NCI-H446 (cell line): ENCODE measurements around the gene KCND2.
A peak's percentile ranks its signal among the peaks of the same experiment; 100 is the strongest.
"Not testable (repeated sequence)": the region's sequence is repeated elsewhere in the genome, so short reads cannot be mapped to it uniquely, and the experiment has no call there.

ENCODE experiments used
- DNase-seq, 2 experiments: peaks; one replicate each; lab custom pipeline; 2025; lab: John Stamatoyannopoulos, UW

The KCND2 gene

DNA sequence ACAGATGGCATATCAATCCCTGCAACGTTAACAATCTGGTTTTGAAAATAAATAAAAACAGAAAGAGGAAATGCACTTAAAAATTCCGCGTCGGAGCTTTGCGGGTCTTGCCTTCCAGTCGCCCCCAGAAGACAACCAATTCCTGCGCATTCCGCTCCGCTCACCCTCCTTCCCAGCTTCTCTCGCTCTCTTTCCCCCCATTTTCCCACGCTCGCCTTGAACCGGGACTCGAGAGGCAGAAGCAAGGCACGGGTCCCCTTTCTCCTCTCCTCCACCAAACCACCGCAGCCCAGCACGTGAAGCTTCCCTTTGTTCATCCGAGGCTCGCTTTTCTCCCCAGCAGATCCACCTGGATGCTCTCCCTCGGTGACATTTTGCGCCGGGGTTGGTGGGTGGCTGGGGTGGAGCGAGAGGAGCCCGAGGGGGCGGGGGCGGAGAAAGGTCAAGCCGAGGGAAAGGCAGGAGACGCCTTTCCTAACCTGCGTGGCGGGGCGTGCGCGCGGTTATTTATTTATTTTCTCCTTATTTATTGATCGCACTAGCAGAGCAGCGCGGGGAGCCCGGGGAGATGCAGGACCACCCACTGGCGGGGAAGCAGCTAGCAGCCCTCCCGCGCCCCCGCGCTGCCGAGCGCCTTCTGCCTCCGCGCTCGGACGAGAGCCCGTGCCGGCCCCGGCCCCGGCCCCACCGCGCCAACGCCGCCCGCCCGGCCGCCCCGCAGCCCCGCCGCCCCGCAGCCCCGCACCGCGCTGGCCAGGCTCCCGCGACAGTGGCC, at the start of gene KCND2:
Gene KCND2 (plus strand): TSS at position 475 of the 775 bp plus-strand sequence.
- peak in 1 of 2 experiments; percentile 38 for DNase-seq

DNA sequence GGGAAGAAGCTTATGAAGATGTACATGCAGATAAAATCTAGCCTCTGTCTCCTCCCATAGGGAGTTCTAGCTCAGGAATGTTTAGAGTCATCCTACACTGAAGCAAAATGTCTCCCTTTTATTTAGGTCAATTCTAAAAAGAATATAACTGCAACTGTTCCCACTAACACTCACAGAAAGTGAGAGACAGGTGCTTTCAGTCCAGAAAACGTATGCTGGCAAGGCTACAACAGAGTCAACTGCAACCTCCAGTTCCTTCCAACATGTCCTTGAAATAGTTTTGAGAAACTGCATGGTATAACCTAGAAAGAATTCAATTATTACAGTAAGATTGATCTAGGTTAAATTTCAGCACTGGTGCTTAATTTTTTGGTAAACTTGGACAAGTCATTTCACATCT, 46.8 kb upstream of the KCND2 start:
- DNase-seq, result no peak

DNA sequence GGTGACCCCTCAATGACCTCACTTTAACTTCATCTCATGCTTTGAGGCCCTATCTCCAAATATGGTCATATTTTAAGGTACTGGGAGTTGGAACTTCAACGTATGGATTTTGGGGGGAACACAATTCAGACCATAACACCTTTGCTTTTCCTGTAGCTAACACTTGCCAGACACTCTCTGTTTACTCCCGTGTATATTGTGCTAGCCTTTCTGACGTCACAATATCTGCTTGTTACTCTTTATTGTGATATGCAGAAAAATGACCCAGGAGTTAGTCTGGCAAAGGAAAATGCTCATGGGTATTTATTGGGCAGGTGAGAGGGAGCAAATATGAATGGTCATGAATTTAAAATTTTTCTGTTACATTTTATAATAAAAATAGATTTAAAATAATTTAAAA, 45.7 kb upstream of the KCND2 start:
- DNase-seq, result no peak

DNA sequence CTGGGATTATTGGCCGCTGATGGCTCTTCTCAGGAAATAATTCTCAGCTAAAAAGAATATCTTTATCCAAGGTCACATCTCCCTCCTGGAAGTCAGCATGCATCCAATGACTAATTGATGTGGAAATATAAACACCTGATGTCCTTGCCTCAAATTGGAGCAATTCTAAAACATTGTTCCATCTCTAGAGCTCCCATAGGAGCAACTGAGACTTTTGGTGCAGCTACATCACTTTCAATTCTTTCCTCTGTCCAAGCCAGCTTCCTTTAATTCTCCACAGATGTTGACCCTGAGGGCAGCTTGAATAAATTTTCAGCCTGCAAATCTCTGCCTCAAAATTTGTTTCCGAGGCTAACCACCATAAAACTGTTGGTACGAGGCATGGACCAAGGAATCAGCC, 43.9 kb upstream of the KCND2 start:
- DNase-seq, result no peak

DNA sequence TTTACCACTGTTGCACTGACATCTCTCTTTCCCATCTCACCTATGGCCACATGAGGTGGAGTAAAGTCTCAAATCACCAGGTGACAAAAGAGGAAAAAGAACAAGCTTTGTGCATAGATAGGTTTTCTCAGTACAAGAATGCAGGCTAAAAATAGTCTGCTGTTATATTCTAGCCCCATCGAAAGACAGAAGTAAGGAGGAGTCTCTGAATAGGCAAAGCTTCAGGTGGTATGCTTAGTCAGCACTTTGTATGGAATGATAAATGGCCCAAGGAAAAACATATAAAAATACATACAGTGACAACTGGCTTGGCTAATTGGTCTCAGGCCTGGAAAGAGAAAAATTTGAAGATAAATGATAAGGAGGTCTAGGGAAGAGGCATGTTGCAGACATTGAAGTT, 39.6 kb upstream of the KCND2 start:
- no peak for DNase-seq

DNA sequence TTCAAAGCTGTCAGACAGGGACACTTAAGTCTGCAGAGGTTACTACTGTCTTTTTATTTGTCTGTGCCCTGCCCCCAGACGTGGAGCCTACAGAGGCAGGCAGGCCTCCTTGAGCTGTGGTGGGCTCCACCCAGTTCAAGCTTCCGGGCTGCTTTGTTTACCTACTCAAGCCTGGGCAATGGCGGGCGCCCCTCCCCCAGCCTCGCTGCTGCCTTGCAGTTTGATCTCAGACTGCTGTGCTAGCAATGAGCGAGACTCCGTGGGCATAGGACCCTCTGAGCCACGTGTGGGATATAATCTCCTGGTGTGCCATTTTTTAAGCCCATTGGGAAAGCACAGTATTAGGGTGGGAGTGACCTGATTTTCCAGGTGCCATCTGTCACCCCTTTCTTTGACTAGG, 32.6 kb upstream of the KCND2 start:
- DNase-seq, result not testable (repeated sequence)

DNA sequence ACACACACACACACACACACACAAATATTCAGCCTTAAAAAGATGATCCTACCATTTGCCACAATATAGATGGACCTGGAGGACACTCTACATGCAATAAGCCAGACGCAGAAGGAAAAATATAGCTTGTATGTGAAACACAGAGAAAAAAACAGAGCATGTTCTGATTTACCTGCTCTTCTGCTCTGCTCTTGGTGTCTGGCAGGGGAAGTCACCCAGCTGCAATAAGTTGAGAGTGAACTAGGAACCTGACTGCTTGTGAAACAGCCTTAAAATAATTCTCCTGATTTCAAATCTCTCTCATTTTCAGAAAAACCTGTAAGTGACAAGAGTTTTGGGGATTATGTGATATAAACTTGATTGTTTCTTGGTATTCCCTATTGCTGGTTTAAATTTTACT, 31.0 kb upstream of the KCND2 start:
- DNase-seq, result no peak

DNA sequence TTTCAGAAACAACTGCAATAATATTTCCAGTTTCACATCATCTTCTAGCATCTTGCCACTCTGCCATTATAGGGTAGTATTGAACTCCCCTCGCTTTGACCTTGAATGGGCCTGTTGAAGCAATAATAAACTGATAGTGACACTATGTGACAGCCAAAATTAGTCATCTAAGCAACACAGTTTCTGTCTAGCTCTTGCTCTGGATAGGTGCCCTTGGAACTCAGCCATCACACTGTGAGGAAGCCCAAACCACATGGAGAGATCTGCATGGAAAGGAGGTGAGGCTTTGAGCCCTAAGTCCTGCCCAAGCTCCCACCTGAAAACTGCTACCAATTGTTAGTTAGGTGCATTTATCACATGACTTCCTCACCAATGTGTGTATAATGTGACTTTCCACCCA, 18.1 kb upstream of the KCND2 start:
- DNase-seq, result no peak

DNA sequence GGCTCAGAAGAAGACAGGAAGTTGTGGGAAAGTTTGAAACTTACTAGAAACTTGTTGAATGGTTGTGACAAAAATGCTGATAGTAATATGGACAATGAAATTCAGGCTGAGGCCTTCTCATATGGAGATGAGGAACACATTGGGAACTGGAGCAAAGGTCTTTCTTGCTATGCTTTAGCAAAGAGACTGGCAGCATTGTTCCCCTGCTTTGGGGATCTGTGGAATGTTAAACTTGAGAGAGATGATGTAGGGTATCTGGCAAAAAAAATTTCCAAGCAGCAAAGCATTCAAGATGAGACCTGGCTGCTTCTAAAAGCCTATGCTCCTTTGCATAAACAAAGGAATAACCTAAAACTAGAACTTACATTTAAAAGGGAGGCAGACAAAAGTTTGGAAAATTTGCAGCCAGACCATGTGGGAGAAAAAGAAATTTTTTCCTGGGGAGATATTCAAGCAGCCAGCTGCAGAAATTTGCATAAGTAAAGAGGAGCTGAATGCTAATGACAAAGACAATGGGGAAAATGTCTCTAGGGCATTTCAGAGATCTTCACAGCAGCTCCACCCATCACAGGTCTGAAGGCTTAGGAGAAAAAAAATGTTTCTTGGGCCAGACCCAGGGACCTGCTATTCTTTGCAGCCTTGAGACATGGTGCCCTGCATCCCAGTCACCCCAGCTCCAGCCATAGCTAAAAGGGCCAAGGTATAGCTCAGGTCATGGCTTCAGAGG, 16.5 kb upstream of the KCND2 start:
- no peak for DNase-seq

DNA sequence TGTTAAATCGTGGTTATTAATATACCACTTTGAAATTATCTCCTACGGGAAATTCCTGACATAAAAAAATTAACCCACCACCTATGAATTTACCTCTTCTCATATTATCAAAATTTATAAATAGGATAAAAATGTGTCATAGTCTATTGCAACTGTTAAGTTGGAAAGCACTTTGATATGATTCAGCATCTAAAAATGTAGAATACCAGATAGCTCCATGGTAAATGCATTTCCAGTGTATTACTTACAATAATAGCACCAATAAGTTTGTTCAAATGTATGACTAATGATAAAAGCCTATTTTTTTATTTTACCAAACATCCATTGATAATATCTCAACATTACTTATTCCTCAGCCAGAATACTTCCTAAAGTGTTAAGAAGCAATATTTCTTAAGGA, 13.6 kb upstream of the KCND2 start:
- no peak for DNase-seq

DNA sequence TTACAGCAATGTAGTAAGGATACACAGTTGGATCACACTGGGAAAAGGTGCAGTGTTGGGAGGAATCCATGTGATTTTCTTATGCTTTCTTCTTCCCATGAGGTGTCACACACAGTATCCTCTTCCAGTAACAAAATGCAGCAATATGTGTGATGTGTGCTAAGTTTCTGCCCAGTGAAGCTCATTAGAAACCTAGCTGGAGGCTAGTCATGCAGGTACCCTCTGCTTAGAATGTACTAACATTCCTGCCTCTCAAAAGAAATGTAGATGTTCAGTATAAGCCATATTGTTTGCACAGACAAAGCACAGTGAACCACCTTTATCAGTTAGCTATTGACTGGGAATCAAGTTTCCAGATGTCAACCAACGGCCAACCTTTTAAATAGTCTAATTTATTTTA, 12.9 kb upstream of the KCND2 start:
- no peak for DNase-seq

DNA sequence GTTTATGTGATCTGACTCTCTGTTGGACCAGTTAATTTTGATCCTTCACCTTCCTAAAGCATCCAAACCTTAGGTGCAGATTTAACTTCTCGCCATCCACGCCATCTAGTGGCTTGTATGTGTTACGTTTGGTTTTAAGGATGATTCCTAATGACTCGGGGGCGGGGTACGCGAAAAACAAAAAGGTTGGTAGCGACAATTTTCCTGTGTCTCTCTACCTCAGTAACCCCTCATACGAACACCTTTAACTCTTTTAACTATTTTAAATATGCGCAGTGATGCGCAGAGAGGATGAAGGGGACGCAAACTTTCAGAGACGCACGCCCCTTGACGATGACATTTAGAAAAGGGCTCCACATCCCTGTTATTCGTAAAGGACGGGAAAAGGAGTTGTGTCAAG, 714 bp upstream of the KCND2 start:
- peak; percentile 17 to 74 for DNase-seq

DNA sequence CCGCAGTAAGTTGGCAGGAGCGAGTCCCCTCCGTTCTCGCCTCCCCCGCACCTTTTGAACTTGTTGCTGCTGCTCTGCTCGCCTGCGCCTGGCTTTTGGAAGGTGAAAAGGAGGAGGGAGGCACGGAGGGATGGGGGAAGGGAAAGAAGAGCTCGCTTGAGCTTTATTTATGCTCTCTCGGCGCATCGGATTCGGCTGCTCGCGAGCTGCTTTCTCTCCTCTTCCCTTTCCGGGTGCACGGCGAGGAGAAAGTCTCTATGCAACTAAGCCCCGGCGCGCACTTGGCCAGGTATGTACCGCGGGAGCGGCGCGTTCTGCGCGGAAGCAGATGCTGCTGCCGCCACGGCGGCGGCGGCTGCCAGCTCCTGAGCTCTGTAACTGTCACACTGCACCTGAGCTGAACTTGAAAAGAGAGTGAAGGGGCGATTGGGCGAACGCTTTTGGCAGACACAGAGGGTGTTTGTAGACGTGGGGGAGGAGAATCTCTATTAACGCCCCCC, 551 bp downstream of the KCND2 start:
- peak in 1 of 2 experiments; percentile 49 for DNase-seq

DNA sequence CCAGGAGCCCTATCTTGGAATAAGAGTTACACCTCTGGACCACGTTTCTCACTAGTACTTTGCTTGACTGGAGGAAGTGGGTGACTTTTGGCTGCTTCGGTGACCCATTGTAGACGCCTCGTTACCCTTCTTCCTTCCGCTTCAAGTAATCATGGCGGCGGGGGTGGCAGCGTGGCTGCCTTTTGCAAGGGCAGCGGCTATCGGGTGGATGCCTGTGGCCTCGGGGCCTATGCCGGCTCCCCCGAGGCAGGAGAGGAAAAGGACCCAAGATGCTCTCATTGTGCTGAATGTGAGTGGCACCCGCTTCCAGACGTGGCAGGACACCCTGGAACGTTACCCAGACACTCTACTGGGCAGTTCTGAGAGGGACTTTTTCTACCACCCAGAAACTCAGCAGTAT, 1.5 kb downstream of the KCND2 start:
- DNase-seq, result no peak

DNA sequence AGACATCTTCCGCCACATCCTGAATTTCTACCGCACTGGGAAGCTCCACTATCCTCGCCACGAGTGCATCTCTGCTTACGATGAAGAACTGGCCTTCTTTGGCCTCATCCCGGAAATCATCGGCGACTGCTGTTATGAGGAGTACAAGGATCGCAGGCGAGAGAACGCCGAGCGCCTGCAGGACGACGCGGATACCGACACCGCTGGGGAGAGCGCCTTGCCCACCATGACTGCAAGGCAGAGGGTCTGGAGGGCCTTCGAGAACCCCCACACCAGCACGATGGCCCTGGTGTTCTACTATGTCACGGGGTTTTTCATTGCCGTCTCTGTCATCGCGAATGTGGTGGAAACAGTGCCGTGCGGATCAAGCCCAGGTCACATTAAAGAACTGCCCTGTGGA, 1.9 kb downstream of the KCND2 start:
- DNase-seq, result no peak

DNA sequence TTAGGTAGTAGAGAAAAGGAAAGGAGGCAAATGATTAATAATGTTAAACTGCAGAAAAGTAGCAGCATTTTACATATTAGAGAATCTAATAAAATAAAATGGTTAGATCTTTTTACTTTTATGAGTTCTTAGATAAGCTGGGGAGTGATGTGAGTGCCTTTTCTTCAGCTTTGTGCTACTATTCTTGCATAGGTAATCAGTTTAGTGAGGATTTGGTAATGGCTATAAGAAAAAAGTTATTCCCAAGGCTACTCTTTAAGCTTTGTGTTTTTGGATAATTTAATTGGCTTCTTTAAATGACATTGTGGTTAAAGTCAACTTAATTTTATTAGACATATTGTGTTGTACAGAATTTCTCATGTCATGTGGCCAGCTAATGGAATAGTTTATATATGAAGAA, 3.7 kb downstream of the KCND2 start:
- DNase-seq, result no peak

DNA sequence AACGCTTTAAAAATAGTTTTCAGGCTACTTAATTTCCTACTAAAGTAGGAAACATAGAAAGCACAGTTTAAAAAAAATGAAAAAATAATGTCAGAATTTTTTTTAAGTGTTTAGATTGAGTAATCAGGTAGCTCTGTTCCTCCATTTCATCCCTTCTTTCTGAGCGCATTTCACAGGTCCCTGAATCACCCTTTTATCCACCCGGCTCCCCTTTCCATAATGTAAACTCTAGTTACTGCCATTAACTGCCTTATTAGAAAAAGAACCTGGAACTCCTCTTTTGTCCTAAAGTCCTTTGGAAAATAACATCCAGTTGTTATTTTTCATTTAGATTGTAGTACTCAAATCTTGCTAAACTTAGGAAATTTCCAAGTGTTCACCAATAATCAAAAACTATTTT, 5.8 kb downstream of the KCND2 start:
- no peak for DNase-seq

DNA sequence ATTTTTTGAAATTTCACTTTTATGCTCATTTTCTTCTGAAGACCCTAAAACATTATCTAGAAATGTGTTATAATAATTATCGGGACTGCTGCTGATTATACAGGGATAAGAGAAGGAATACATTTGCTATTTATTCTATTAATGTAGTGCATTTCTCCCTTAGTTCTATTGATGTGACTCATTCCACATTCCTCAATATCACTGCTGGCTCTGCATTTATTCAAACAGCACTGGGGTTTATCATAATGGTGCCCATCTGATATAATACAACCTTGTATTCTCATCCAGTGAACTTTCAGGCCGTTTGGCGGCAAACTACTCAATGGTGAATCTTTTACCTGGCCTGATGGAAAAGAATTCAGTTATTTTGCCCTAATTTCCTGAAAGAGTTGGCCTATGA, 7.8 kb downstream of the KCND2 start:
- DNase-seq, result no peak

DNA sequence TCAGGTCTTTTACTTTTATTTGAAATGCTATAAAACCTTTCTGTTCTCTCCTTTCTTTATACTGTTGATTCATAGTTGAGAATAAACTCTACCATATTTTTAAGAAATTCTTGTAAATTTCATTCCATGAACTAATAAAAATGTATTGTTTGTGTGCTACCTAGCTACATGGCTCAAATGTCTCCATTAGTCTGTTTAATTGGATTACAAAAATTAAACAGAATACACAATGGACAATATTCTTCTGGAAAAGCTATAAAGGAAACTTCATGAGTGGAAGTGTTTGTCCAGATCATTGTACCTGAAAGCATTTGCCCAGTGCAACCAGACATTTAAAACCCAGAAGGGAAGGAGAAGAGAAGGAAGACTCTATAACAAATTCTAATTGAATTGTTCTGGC, 20.1 kb downstream of the KCND2 start:
- no peak for DNase-seq

DNA sequence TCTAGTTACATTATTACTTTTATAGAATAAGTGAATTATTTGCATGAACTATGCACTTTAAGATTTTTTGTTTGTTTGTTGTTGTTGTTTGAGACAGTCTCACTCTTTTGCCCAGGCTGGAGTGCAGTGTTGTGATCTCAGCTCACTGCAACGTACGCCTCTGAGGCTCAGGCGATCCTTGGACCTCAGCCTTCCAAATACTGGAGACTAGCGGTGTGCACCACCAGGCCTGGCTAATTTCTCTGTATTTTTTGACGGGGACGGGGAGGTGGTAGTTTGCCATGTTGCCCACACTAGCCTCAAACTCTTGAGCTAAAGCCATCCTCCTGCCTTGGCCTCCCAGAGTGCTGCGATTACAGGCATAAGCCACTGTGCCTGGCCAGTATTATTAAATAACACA, 29.2 kb downstream of the KCND2 start:
- no peak for DNase-seq

DNA sequence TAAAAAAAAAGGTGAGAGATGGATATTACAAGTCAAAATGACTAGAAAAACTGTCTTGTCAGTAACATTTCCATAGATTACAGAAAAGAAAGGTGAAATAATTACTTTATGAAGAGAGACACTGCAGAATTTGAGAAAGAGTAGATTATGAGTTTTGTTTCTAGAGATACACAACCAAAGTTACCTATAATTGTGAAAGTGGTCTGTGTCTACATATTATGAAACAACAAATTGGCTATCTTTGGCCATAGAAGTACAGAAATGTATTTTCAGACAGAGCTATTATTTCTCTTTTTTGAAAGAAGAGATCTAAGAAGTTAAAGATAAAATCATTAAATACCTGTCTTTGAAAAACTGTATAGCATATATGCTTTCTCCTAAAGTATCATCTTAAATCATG, 30.1 kb downstream of the KCND2 start:
- DNase-seq, result no peak

DNA sequence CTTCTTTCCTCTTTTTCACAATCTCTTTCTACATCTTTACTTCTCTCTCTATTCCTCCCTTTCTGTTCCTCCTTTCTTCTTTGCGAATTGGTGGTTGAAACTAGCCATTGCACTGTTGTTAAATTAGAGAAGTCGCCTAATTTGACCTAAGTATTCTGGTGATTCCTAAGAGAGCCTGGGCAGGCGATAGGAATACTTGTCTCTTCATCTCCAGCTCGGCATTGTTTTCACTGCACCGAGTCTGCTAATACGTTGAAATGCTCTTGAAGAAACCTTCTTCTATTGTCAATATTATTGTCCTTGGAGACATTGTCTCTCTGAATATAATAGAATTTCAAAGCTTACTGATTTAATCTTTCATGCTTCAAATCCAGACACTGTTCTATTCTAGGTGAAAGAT, 31.7 kb downstream of the KCND2 start:
- no peak for DNase-seq

DNA sequence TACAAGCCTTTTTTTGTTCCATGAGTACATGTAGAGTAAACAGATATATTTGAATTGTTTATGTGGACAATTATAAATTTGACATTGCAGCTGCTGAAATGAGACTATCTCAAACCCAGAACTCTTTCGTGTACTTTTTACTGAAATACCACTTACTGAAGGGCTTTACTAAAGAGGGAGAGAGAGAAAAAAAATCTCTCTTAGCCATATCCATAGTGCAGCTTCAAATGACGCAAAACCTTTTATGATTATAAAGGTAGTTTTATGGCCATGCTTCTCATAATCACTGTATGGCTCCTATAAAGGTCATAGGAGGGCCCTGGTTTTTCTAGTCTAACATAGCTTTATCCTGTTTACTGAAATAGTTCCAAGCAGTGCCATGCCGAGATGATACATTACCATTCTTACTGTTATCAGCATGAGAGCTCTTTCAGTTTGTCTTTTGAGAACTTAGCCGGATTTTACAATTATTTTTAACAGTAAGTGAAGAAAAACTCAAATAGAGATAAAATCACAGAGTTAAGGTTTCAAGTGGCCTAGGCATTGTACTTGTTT, 35.1 kb downstream of the KCND2 start:
- no peak for DNase-seq
